Measurements from ENCODE around the gene KRTAP10-9.

Gene KRTAP10-9

GRCh38 chr21:44592446-44593311 is 34.2 kb upstream of the KRTAP10-9 start, which contains the start of gene KRTAP10-6:
Gene KRTAP10-6 (minus strand): TSS chr21:44592505. CDS start chr21:44592484, 21 bp downstream.
- no peaks in the 10 kb centered on the region for H3K79me2 ChIP-seq (ENCODE audit: insufficient read depth, low read length)
- H3F3A ChIP-seq (ENCODE audit: insufficient read depth), result no peaks in the 10 kb centered on the region
- no peaks in the 10 kb centered on the region for H3K9me2 ChIP-seq (replicated peaks; ENCODE audit: insufficient read depth, low read length)
- H4K20me1 ChIP-seq (ENCODE audit: low read depth, low read length), result no peaks in the 10 kb centered on the region
- no peaks in the 10 kb centered on the region for H3K36me3 ChIP-seq (ENCODE audit: low read length)
- no peak within 1 kb of the TSS for H3K9ac ChIP-seq (ENCODE audit: low read length)
- TF ChIP-seq EZH2phosphoT487 (conservative IDR thresholded peaks at IDR 0.05; ENCODE audit: low read length), result no peak
- no peak for TF ChIP-seq CTCF (IDR thresholded peaks at IDR 0.05; ENCODE audit: insufficient read depth, low read length, poor library complexity, severe bottlenecking)
- no peak within 1 kb of the TSS for H3K27ac ChIP-seq (ENCODE audit: low read depth, low read length)
- no peak within 1 kb of the TSS for H3K4me3 ChIP-seq (ENCODE audit: insufficient read depth, low read length, poor library complexity, severe bottlenecking)
- H3K27me3 ChIP-seq (ENCODE audit: low read length), result no peaks in the 10 kb centered on the region
- no peak within 1 kb of the TSS for H3K4me2 ChIP-seq (ENCODE audit: low read depth, low read length, poor library complexity, severe bottlenecking)
- H3K9me3 ChIP-seq (ENCODE audit: insufficient read depth, low read length), result no peaks in the 10 kb centered on the region
- no peak within 1 kb of the TSS for H2AFZ ChIP-seq (ENCODE audit: low read depth, low read length, severe bottlenecking)

GRCh38 chr21:44593598-44594405 is 33.1 kb upstream of the KRTAP10-9 start:
- no peak overlapping the region for H3K27ac ChIP-seq (ENCODE audit: low read depth, low read length)
- no peaks in the 10 kb centered on the region for H3K27me3 ChIP-seq (ENCODE audit: low read length)
- H3K79me2 ChIP-seq (ENCODE audit: insufficient read depth, low read length), result no peaks in the 10 kb centered on the region
- H3F3A ChIP-seq (ENCODE audit: insufficient read depth), result no peaks in the 10 kb centered on the region
- H3K9ac ChIP-seq (ENCODE audit: low read length), result no peak overlapping the region
- no peaks in the 10 kb centered on the region for H3K9me3 ChIP-seq (ENCODE audit: insufficient read depth, low read length)
- H3K4me3 ChIP-seq (ENCODE audit: insufficient read depth, low read length, poor library complexity, severe bottlenecking), result no peak overlapping the region
- no peaks in the 10 kb centered on the region for H3K36me3 ChIP-seq (ENCODE audit: low read length)
- H3K4me2 ChIP-seq (ENCODE audit: low read depth, low read length, poor library complexity, severe bottlenecking), result no peak overlapping the region
- TF ChIP-seq CTCF (IDR thresholded peaks at IDR 0.05; ENCODE audit: insufficient read depth, low read length, poor library complexity, severe bottlenecking) (no peak), EZH2phosphoT487 (conservative IDR thresholded peaks at IDR 0.05; ENCODE audit: low read length) (no peak)
- no peak overlapping the region for H2AFZ ChIP-seq (ENCODE audit: low read depth, low read length, severe bottlenecking)
- no peaks in the 10 kb centered on the region for H4K20me1 ChIP-seq (ENCODE audit: low read depth, low read length)
- H3K9me2 ChIP-seq (replicated peaks; ENCODE audit: insufficient read depth, low read length), result no peaks in the 10 kb centered on the region

GRCh38 chr21:44594406-44594916 is 32.4 kb upstream of the KRTAP10-9 start:
- TF ChIP-seq EZH2phosphoT487 (conservative IDR thresholded peaks at IDR 0.05; ENCODE audit: low read length) (no peak), CTCF (IDR thresholded peaks at IDR 0.05; ENCODE audit: insufficient read depth, low read length, poor library complexity, severe bottlenecking) (no peak)

More at GRCh38 chr21:44594406-44594916, 32.4 kb upstream of the KRTAP10-9 start:
- no peaks in the 10 kb centered on the region for H3F3A ChIP-seq (ENCODE audit: insufficient read depth)
- H3K9me2 ChIP-seq (replicated peaks; ENCODE audit: insufficient read depth, low read length), result no peaks in the 10 kb centered on the region
- no peaks in the 10 kb centered on the region for H3K36me3 ChIP-seq (ENCODE audit: low read length)
- no peak overlapping the region for H3K4me2 ChIP-seq (ENCODE audit: low read depth, low read length, poor library complexity, severe bottlenecking)
- H3K27me3 ChIP-seq (ENCODE audit: low read length), result no peaks in the 10 kb centered on the region
- no peak overlapping the region for H3K9ac ChIP-seq (ENCODE audit: low read length)
- H3K27ac ChIP-seq (ENCODE audit: low read depth, low read length), result no peak overlapping the region
- no peak overlapping the region for H2AFZ ChIP-seq (ENCODE audit: low read depth, low read length, severe bottlenecking)
- H3K79me2 ChIP-seq (ENCODE audit: insufficient read depth, low read length), result no peaks in the 10 kb centered on the region
- no peak overlapping the region for H3K4me3 ChIP-seq (ENCODE audit: insufficient read depth, low read length, poor library complexity, severe bottlenecking)
- no peaks in the 10 kb centered on the region for H3K9me3 ChIP-seq (ENCODE audit: insufficient read depth, low read length)
- no peaks in the 10 kb centered on the region for H4K20me1 ChIP-seq (ENCODE audit: low read depth, low read length)
